Measurements from ENCODE around the gene ZBTB2.

DNA sequence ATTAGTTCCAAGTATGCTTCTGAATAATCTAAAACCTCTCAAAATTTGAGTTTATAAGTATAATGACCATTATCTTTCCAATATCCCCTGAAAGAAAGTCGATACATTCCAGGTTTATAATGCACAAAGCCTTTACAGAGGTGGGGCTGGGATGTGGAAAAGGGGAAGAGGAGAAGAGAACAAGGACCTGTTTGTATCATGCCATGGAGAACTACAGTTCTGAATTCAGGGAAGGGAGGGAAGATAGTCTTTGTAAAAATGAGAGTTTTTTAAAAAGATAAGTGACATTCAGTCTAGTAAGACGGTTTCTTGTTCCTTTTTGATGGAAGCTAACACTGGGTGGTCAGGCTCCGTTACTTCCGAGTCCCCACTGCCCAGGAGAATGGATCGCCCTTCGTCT lies 26.1 kb downstream of the ZBTB2 start:
- TF ChIP-seq POLR2AphosphoS5 (IDR thresholded peaks at IDR 0.05) (no peak), POLR2A (IDR thresholded peaks at IDR 0.05) (no peak)
- TF ChIP-seq, protein P1, sequence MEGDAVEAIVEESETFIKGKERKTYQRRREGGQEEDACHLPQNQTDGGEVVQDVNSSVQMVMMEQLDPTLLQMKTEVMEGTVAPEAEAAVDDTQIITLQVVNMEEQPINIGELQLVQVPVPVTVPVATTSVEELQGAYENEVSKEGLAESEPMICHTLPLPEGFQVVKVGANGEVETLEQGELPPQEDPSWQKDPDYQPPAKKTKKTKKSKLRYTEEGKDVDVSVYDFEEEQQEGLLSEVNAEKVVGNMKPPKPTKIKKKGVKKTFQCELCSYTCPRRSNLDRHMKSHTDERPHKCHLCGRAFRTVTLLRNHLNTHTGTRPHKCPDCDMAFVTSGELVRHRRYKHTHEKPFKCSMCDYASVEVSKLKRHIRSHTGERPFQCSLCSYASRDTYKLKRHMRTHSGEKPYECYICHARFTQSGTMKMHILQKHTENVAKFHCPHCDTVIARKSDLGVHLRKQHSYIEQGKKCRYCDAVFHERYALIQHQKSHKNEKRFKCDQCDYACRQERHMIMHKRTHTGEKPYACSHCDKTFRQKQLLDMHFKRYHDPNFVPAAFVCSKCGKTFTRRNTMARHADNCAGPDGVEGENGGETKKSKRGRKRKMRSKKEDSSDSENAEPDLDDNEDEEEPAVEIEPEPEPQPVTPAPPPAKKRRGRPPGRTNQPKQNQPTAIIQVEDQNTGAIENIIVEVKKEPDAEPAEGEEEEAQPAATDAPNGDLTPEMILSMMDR (IDR thresholded peaks at IDR 0.05): no peak
